WTC11 (cell line): Measurements from ENCODE around the gene WNK1.

ENCODE experiments used
- CREB1 ChIP-seq: sonication (generic); formaldehyde crosslinking; IDR thresholded peaks from 2 replicates; pipeline ENCODE4 v1.8.0; 2023; ENCODE audit warnings: mild to moderate bottlenecking, missing genetic modification reagents
- NR2C2 ChIP-seq: sonication (generic); formaldehyde crosslinking; IDR thresholded peaks from 2 replicates; pipeline ENCODE4 v1.8.0; 2022; ENCODE audit warnings: mild to moderate bottlenecking, missing genetic modification reagents
- TF ChIP-seq, protein P1 (sequence below): fragments of 200-600 bp; IDR thresholded peaks from 2 replicates; pipeline ENCODE4 v1.8.0; 2022; ENCODE audit warnings: antibody characterized with exemption
- TF ChIP-seq, protein P2 (sequence below): sonication (generic); formaldehyde crosslinking; conservative IDR thresholded peaks from 2 replicates; pipeline ENCODE4 v1.8.1; 2023; ENCODE audit warnings: mild to moderate bottlenecking, low read depth, missing genetic modification reagents, moderate library complexity

DNA sequence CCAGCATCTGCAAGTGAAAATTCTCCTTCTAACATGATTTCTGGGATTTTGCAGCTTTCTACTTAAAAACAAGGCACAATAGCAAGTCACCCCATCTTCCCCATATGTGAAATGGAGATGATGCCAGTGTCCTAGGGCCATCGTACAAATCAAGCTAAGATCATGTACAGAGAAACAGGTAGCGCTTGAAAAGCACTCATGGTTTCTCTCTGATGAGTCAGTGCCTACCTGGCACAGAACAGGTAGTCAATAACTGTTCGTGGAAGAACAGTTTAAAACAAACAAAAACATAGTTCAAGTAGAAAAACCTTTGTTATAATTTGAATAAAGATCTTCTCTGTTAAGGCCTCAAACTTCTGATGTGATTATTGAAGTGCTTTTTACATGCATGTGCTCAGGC lies 150.2 kb downstream of the WNK1 start:
- TF ChIP-seq, protein P1, sequence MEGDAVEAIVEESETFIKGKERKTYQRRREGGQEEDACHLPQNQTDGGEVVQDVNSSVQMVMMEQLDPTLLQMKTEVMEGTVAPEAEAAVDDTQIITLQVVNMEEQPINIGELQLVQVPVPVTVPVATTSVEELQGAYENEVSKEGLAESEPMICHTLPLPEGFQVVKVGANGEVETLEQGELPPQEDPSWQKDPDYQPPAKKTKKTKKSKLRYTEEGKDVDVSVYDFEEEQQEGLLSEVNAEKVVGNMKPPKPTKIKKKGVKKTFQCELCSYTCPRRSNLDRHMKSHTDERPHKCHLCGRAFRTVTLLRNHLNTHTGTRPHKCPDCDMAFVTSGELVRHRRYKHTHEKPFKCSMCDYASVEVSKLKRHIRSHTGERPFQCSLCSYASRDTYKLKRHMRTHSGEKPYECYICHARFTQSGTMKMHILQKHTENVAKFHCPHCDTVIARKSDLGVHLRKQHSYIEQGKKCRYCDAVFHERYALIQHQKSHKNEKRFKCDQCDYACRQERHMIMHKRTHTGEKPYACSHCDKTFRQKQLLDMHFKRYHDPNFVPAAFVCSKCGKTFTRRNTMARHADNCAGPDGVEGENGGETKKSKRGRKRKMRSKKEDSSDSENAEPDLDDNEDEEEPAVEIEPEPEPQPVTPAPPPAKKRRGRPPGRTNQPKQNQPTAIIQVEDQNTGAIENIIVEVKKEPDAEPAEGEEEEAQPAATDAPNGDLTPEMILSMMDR, result no peak
- TF ChIP-seq, protein P2, sequence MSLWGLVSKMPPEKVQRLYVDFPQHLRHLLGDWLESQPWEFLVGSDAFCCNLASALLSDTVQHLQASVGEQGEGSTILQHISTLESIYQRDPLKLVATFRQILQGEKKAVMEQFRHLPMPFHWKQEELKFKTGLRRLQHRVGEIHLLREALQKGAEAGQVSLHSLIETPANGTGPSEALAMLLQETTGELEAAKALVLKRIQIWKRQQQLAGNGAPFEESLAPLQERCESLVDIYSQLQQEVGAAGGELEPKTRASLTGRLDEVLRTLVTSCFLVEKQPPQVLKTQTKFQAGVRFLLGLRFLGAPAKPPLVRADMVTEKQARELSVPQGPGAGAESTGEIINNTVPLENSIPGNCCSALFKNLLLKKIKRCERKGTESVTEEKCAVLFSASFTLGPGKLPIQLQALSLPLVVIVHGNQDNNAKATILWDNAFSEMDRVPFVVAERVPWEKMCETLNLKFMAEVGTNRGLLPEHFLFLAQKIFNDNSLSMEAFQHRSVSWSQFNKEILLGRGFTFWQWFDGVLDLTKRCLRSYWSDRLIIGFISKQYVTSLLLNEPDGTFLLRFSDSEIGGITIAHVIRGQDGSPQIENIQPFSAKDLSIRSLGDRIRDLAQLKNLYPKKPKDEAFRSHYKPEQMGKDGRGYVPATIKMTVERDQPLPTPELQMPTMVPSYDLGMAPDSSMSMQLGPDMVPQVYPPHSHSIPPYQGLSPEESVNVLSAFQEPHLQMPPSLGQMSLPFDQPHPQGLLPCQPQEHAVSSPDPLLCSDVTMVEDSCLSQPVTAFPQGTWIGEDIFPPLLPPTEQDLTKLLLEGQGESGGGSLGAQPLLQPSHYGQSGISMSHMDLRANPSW (CRISPR knock-in tag), result no peak
- TF ChIP-seq NR2C2 (CRISPR knock-in tag), result no peak
- no peak for TF ChIP-seq CREB1
